ENCODE data around the gene CCDC66.

CCDC66 gene

DNA sequence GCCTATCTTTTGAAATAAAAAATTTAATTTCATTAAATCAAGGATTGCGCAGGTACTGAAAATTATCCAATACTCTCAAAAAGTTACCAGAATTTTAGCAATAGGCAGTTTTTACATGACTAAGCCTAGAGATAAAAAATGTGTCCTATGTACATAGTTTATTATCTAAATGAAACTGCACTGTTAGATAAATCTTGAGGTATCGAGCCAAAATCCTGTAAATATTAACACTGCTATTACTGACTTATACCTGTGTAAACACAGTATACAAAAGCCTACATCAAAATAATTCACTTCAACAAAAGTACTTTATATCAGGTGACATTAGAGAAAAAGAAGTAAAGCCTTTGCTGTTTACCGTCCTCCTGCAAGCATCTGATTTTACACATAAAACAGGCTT, 65.4 kb downstream of the CCDC66 start:
- no peak for DNase-seq

DNA sequence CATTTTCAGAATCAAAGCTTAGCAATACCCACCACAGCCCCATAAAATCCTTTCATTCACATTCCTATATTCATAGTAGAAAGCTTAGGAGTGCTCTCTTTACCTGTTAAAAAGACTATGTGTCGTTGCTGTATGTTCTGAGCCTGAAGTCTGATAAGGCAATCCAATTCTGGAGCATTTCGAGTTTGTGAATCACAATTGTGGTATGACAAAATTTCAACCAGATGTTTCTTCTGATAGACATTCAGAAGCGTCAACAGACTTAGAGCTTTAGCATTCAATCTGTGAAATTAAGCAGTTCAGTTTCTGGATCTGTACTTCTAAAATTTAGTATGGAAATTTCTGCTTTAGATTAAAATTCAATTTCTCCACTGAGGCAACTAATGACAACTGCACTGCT, 67.8 kb downstream of the CCDC66 start:
- no peak for DNase-seq

DNA sequence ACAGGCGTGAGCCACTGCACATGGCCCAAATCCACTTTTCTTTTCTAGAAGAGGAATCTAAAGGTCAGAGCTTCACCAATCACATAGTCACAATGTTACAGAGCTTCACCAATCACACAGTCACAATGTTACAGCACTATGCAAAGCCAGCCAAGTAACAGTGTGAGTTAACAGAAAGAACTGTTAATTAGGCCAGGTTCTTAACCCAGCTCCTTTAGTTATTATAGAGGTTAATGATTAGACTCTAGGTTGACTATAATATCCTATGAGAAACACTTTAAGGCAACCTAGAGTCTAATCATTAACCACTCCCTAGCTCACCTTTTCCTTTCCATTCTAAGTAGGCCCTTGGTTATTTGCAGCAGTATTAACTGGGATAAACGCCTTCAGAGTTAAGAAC, 72.1 kb downstream of the CCDC66 start:
- no peak for DNase-seq

DNA sequence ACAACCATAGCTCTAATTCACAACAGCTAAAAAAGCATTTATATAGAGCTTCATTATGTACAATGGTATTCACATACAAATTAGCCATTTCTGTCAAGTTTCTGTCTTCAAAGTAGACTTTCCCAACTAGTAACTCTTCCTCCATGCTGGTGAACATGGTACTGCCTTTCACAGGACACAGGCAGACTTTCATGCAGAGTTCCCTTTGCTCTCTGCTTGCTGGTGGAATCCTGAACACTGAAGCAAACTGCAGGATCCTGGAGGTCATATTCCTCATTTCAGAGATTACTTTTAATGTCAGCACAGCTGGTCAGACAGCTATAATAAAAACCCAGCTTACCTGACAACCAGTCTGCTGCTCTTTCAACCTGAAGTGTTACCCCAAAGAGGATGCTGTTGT, 72.5 kb downstream of the CCDC66 start:
- no peak for DNase-seq

DNA sequence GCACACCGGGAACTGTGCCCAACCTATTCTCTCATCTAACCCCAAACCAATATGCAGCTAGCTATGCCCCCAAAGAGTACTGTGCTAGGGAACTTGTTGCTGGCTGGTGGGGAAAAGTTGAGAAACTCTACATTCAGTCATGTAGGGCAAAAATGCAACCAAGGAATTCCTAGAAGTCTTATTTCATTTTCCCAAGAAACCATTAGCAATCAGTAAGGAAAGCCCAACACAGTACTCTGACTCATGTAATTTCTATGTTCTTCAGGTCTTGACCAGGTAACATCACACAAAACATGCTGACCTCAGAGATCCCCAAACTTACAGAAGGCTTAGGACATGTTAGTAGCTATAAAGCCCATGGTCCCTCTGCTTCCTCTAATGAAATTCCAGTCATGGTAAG, 74.0 kb downstream of the CCDC66 start:
- no peak for DNase-seq

DNA sequence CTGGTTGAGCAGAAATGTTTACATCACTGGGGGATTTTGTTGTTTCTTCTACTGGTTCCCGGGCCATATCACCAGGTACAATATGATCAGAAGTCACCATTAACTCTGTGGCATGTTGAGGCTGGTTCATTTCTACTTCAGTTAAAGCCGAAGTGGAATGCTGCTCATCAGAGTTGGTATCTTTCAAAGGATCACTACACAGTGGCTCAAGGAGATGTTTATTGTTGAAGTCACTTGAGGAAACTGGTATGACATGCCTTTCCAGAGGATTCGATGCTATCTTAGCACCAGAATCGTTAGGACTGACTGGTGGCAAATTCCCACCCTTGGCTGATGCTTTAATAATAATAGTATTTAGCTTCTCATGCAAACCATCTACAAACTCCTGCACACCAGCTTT, 76.2 kb downstream of the CCDC66 start:
- DNase-seq, result no peak

DNA sequence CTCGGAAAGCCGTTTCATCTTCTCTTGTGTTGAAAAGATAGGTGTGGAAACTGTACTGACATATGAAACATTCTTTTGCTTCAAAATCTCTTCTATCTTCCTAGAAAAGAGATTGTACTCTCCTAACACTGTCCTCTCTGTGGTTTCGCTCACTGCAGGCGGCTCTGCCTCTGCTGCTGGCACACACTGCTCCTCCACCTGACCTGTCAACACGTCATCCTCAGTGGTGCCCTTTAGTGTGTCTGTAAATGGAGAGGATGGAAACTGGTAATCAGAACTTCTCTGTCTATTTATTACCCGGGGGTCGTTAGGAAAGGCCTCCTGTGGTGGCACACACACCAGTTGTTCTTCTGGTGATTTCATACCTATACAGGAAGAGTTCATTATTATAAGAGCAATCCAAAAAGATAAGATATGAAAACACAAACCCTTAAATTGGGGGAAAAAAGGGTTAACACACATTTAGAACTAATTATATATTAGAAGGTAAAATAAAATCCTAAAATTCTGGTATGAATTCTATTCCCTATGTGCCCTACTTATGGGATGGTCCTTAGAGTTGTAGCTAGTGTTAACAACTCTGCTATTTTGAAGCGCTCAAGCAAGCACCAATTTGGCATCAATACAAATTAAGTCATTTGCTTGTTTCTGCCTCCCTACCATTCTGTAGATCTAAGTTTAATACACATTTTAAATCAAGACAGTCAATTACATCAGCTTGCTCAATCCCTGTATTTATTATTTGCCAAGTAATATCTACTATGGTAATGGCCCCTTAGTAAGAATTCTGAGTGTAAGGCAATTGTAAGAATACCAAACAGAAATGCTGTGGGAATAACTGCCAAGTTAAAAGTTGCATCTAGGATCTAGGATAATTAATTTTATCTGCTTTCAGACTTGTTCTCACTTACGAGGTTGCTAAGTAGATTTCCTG, 76.9 kb downstream of the CCDC66 start:
- DNase-seq, result no peak

DNA sequence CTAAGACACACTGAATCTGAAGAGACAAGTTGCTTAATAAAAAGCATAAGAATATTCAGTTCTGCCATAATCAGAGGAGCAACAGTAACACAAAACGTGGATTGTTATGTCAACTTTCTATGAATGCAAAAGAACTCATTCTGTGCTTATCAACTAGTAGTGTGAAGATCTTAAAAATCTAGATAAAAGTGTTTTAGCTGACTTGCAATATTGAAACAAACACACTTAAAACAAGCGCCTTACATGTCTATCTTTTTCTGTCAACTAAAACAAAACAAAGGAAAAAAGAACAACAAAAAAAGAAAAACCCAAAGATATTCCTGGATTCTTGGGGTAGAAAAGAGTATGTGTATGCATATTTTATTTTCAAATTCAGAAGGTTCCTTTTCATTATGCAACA, 88.4 kb downstream of the CCDC66 start:
- DNase-seq, result no peak

DNA sequence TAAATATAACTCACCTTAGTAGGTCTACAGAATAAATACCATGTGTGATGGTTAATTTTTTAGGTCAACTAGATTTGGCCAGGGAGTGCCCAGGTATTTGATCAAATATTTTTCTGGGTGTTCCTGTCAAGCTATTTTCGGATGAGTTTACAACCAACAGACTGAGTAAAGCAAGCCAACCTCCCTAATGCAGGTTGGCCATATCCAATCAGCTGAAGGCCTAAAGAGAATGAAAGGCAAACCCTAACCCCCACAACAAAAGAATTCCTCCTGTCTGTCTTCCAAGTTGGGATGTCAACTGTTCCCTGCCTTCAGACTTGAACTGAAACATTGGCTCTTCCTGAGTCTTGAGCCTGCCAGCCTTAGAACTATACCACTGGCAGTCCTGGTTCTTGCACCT, 97.5 kb downstream of the CCDC66 start:
- no peak for DNase-seq

DNA sequence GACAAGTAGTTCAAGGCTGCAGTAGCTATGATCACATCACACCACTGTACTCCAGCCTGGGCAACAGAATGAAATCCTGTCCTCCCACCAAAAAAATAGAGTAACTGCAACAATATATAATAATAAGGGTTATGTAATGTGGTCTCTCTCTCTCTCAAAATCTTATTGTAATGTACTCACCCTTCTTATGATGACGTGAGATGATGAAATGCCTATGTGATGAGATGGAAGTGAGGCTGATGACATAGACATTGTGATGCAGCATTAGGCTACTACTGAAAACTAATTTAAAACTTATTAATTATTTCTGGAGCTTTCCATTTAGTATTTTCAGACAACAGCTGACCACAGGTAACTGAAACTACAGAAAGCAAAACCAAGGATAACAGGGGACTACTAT, 98.7 kb downstream of the CCDC66 start:
- no peak for DNase-seq

DNA sequence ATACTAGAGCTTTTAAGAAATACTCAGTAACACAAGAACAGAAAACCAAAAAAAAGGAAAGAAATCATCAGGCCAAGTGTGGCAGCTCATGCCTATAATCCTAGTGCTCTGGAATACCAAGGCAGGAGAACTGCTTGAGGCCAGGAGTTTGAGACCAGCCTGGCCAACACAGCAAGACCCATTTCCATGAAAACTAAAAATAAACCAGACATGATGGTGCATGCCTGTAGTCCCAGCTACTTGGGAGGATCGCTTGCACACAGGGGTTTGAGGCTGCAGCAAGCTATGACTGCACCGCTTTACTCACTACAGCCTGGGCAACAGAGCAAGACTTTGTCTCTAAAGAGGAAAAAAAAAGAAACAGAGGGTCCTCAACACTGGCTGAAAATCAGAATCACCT, 107.8 kb downstream of the CCDC66 start:
- no peak for DNase-seq

DNA sequence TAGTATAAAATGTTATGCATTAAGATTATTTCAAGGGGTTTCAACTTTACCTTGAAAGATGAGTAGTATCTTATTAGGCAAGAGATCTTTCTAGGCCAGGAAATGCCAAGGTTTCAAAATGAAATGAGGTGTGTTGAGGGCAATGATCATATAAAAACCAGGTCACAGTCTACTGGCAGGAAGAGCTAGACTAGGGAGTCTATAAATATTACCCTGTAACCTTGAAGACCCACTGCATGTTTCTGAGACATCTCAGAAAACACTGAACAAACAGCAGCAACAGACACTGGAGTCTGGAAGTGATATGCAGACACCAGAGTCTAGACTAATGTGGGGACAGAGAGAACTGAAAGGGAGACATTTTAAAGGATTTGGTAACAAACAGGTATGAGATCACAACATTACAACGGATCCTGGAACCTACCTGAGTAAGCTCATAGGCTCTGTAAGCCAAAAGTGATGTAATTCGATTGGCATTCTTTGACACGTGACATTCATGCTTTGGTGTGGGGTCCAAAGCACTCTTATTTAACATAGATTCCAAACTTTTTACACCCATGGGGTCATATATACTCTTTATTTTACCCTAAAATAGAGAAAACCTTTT, 111.1 kb downstream of the CCDC66 start:
- no peak for DNase-seq

Measured in COR-L47 (cell line).